ENCODE measurements around the gene TTC32. TPM values are rescaled to one million over a fixed set of nuclear protein-coding genes. Genes with fewer than 3 reads are reported as not detected.

Gene TTC32
- total RNA-seq, 1 experiment from 2014 or later, result 13.0 TPM

DNA sequence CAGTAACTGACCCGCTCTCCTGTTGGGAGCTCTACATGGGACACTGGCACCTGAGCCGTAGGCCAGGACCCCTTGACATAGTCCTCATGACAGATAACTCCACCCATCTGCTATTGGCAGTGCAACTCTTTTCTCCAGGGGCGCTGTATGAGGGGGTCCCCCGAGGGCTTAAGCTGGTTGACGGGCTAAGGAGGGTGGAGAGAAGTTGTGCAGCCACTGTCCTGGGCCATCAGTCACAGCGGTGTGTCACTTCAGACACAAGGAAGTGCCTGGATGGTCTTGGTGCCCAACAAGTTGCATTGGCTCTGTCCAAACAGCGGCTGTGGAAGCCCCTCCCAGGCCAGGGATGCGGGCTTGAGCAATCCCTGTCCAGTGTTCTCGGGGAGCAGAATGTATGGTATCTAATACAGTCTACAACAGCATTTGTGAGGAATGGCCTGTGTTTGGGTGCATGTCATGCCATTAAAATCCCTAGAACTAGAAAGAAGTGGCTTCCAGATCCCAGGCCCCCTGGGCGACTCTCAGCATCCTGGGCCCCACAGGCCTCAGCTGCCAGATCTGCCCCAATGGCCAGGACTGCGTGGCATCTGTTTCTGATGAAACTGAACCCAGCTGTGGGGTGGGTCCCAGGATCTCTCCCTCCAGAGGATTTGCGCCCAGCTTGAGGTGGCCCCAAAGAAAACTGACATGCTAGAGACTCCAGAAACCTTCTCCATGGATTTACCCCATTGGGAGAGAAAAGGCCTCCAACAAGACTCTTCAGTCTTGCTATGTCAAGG, 23.3 kb downstream of the TTC32 start:
- DNase-seq (ENCODE audit: low read depth), result no peak

DNA sequence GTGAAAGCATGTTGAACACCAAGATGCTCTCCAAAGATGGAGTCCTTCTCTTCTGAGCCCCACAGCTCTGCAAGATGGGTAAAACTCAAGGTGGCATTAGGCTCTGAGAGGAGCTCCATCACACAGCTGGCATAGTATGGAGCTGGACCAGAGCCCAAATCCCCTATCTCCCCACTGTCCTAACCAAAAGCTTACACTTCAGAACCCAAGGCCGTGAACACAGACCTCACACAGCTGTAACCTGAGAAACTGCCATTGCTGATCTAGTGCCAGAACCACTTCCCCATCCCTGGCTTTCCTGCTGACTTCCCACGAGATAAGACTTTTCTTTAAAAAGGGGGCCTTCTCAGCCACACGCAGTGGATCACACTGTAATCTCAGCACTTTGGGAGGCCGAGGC, 25.0 kb downstream of the TTC32 start:
- DNase-seq (ENCODE audit: low read depth), result no peak

DNA sequence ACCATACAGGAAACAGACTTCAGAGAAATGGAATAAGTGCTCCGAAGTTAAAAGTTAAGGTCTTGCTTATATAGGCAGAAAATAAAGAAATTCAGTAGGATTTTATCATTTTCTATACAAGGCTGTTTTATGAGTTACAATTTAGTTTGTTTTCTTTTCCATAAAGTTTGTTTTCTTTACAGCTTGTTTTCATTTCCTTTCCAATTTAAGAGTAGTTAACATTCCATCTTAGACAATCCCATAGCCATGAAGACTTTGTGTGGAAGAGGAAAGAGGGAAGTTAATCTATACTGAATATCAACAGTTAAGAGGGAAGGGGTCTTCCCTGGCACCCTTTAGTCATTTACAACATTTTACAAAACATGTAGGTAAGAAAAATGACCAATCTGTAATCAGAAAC, 26.5 kb downstream of the TTC32 start:
- no peak for DNase-seq (ENCODE audit: low read depth)

DNA sequence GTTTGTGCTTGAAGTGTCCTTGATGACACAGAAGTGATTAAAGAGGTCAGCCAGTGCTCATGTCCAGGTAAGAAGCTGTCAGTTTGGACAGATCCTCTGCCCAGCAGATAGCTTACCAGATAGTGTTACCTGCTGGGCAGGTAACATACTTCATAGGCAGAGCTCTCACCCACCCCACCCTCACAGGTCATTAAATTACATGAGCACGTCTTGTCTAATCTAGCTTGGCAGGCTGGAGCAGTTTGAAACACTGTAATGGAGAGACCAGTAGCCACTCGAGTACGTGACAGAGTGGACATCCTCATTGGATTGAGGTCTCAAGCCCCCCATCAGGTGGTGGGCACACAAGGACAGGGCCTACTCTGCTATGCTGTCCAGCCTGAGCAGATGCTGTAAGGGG, 27.1 kb downstream of the TTC32 start:
- no peak for DNase-seq (ENCODE audit: low read depth)

DNA sequence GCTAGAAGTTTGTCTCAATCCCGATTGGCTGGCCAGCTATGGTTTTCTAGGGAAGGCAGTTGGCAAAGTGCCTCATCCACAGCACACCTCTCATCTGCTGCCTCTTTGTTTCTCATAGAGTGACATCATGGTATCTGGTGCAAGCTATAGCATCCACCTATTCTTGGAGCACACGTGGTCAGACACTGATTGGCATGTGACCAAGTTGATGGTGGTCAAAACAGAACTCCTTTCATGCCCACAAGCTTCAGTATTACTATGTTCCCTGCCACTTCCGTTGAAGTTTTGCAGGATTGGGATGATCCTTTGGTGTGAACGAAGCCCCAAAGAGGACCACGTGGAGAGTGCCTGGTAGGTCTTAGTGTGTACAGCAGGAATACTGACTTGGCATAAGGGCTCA, 28.8 kb downstream of the TTC32 start:
- DNase-seq (ENCODE audit: low read depth), result no peak

DNA sequence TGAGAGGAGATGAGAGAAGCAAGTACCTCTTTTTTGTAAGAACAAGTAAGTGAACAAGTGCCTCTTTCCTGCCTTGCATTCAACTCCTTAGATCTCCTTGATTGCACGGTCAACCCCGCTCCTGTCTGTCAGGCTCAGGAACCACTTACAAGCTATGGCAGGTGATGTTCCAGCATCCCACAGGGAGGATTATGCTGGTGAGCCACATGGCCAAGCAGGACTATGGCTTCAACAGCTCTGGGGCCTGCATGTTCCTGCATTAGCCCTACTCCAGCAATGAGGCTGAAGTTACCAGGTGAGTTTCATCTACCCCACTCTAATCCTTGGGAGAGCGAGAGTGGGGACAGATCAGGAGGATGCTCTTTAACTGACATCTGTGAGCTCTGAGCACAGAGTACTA, 29.5 kb downstream of the TTC32 start:
- no peak for DNase-seq (ENCODE audit: low read depth)

DNA sequence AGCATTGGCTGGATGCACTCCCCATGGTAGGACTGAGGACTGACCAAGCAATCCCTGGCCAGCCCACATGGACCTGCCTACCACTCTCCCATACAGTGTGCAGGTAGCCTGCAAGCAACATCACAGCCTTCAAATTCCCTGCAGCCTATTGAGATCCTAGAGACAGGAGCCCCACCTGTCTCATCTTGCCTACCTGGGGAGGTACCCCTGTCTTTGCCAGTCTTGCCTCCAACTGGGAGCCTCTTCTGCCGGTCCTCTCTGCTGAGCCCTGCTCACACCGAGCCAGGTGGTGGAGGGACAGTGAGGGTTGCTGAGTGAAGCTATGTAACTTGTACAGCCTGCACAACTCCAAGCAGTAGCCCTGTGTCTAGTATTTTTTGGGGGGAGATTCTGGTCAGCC, 29.9 kb downstream of the TTC32 start:
- DNase-seq (ENCODE audit: low read depth), result no peak

DNA sequence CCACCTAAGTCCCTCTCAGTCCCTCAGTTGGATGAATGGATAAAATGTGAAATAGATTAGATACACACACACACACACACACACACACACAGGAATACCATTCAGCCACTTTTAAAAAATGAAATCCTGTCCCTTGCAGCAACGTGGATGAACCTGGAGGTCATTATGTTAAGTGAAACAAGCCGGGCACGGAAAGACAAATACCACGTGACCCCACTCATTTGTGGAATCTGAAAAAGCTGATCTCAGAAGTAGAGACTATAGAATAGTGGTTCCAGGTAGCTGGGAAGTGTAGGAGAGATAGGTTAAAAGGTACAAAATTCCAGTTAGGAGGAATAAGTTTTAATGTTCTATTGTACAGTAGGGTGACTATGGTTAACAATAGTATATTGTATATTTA, 31.0 kb downstream of the TTC32 start:
- DNase-seq (ENCODE audit: low read depth), result no peak

DNA sequence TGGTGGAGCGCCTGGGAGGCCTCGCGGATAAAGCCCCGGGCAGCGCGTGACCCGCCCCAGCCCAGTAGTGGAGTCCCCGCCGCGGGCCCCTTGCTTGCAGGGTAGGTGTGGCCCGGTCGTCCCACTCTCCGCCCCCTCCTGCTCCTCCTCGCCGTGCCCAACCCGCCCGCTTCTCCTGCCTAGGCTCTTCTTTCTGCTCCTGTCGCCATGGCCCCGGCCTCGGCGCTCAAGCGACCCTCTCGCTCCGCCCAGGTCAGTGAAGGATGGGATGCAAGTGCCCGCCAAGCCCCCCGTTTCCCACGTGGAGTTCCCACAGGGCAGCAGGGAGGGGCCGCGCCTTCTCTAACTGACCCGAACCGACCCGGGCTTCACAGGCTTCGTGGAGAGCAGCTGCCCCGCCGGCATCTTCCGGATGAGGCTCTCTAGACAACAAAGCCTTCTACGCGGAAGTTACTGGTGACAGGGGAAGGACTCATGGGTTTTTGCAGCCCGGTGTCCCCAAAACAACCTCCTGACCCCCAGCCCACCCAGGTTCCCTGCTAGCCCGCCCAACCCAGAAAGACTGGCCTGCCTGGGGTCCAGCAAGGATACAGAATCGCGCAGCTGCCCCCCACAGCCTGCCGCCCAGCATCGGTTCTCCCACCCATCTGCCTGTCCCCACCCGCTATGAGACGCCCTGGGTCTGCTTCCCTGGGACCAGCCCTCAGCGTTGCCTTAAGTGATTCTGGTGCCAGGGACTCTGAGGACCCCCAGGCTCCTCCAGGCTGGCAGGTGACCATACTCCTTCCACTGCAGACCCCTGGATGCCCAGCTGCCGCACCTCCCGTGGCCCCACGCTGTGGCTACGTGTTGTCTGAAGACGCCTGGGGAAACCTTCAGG, 32.8 kb downstream of the TTC32 start:
- peak; percentile 50 for DNase-seq (ENCODE audit: low read depth)

DNA sequence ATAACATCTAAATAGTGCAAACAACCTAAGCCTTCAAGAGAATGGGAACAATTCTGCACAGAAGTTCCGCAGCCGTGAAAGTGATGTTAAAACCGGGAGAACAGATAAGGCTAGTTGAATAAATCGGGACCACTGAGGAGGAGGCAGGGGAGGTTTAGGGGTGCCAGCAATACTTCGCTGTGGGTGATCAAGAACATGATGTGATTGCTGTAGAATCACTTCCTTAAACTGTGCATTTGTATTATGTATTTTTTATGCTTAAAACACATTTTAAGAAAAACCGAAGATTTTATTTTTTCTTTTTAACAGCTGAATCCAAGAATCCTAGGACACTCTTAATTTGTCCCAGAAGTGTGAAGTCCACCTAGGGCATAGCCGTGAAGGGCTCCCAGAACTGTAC, 33.6 kb downstream of the TTC32 start:
- DNase-seq (ENCODE audit: low read depth), result no peak

DNA sequence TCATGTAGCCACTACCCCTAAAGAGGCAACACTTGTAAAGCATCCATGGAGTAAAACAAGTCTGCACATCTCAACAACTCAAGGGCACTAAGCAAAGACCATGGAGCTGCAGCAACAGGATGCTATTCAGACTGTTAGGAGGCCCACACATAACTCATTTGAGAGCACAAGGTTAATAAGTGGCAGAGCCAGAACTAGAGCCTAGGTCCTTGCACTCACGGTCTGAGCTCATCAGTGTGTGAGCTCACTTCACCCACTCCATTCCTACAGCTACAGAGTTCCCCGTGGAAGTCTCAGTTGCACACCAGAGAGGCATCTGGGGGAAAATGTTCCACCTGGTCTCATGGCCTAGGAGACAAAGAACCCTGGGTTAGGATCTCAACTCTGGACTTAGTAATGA, 35.0 kb downstream of the TTC32 start:
- no peak for DNase-seq (ENCODE audit: low read depth)

DNA sequence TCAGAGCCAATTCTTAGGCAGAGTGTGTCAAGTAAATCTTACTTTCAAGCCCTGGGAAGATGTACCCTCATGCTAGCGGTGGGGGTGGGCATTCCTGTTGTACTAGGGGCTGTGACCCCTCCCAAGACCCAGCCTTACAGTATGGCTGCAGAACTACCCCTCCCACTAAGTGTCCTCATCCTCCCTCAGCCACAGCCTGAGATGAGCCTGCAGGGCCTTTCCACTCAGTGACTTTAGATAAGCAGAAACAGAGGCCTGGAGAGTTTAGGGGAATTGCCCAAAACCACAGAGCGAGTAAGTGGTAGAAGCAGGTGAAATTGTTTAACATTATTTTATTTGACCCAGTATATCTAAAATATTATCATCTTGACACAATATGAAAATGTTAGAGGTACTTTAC, 36.6 kb downstream of the TTC32 start:
- DNase-seq (ENCODE audit: low read depth), result peak; percentile 21

DNA sequence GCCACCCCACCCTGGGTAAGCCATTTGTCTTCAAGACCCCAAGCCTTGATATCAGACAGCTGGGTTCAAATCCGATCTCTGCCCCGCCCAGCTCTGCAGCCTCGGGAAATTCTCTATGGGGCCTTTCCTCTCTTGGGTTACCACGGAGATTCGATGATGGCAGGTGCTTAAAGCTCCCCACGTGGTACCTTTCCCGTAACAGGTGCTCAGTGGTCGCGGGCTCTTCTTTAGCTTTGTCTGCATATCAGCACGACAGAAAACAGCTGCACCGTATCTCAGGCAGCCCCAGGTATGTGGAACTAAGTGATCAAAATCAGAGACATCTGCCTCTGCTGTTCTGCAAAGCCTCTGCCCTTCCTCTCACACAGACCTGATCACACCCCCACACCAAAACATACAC, 37.4 kb downstream of the TTC32 start:
- no peak for DNase-seq (ENCODE audit: low read depth)

DNA sequence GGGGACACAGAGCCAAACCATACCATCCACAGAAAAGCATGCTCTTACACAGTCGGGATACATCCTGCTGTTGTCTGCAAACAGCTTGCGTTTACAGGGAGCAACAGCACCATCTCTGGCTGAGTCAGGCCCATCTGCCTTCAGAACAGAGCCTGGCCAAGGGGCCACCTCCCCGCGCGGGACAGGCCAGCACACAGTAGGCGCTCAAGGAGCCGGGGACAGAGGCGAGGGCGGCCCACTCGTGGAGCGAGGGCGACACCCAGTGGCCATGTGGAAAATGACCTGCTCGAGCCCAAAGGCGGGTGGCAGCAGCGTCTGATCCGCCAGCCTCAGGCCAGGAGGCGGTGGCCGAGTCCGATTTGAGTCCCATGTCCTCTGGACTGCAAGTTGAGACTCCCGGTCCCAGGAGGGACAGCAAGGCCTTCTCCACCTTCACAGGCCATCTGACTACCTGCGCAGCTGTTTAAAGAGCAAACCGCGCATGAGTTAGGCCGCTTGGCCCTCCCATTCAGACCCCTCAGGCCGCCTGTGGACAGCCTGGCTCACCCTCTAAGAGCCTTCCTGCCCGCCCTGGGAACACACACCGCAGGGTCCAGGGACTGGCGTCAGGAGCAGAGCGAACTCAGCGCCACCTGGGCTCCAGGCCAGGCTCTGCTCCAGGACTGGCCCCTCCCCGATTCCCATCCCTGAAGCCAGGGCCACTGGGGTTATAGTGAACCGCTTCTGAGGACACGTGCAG, 38.3 kb downstream of the TTC32 start:
- peak; percentile 79 for DNase-seq (ENCODE audit: low read depth)

DNA sequence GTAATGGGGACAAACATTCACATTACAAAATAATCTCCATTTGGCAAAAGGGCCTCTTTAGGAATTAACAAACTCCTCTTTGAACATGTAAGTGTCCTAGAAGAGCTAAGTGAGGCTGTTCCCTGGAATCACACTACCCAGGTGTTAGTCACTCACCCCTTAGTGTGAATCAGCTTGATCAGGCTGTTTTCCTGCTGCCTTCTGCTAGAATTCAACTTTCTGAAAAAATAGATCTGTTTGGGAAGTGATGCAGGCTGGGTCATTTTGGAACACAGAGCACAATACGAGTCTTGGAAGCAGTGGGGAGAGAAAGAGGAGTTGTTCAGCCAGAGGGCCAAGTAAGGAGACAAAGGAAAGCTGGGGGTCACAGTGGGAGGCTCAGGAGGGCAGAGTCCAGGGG, 40.0 kb downstream of the TTC32 start:
- peak; percentile 31 for DNase-seq (ENCODE audit: low read depth)

DNA sequence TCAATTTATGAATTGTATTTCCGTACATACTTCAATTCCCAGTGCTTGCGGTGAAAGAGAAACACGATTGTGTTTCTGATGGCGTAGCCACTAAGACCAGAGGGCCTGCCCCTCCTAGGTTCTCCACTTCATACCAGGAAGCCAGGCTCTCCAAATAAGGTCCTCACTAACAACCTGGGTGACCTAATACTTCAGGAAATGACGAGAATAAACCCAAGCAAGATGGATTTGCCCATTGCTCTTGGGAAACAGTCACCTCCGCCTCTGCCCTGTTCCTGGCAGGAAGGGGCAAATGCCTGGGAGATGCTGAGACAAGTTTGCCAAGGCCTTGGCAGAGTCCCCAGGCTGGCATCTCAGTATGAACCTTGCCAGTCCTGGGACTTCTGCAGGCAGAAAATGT, 41.8 kb downstream of the TTC32 start:
- peak; percentile 53 for DNase-seq (ENCODE audit: low read depth)

DNA sequence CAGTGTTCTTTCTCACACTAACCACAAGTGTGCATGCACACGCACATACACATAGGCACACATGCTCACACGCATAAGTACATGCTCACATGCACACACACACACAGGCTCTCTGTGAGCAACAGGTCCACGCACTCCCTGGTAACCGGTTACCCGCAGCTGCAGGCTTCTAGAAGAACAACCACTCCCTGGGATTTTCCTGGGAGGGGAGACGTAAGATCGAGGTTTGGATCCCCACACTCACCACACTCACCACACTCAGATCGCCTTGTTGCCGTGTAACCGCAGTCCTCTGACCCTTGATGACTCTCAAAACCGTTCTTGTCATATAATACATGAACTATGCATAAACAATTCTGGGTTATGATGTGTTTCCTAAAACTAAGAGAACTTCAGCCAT, 42.2 kb downstream of the TTC32 start:
- DNase-seq (ENCODE audit: low read depth), result peak; percentile 74

DNA sequence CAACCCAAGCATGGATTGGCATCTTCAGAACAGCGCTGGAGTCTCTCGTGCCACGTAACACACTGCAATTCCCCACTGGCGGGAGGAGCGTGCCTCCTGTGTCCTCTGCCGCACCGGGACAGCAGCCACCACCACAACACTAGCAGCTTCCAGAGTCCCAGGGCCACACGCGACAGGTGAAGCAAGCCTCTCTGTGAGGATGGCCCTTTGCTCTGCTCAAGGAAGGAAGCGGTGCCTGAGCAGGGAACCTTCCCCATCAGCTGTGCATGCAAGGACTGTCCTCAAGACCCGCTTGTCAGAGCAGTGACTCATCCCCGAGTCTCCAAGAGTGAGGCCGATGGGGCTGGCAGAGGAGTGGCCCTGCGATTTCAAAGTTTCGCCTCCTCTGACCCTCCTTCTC, 44.0 kb downstream of the TTC32 start:
- DNase-seq (ENCODE audit: low read depth), result peak; percentile 82

DNA sequence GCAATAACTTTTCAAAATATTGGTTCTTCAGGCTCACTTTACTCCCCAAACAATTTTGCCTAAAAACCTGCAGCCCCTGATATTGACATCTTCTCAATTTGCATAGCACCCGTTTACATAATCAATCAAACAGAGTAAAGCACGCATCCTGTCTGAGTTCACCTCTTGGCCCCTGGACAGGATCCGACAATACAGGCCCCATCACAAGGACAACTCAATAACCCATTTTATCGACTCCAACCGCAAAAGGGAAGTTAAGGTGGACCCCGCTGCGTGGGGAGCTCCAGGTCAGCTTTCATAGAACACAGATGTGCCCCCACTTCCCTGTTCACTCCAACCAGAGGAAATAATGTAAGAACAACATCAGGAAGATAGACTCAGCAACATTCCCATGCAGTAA, 44.7 kb downstream of the TTC32 start:
- DNase-seq (ENCODE audit: low read depth), result no peak

DNA sequence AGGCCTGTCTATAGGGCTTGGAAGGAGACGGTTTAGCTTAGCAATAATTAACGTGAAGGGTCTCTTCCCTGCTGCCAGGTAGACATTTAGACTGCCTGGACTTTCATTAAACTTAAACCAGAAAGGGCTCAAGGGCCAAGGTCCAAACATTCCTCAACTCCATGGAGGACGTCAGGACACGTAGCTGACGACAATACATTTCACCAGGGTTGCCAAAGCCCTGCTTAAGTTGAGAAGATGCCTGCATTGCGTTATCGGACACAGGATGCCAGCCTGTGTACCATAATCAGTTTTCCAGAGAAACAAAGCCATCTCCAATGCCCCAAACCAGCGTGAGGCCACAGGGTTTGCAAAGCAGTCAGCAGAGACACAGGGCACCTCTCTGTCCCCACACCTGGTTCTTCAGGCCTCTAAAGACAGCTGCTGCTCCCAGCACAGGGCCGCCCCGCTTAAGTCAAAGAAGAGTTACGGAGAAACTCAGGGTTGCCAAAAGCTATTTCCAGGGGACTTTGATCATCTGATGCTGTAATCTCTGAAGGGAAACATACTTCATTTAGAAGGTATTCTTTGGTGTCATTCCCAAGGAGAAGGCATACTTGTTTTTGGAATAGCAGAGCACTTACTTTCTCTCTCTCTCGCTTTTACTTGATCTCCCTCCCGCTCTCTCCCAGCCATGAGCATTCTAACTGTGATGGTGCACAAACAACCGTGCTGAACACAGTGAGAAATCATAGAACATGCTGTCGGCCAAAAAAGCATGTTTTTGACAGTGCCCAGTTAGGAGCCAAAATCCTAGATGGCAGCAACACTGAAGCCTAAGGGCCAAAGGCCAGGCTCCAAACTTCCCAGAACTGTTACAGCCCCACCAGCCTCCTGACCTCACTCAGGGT, 46.0 kb downstream of the TTC32 start:
- DNase-seq (ENCODE audit: low read depth), result no peak
